Body of pancreas (tissue), 4 donors: ENCODE results near the gene UBR1. TPM values are rescaled to one million over a fixed set of nuclear protein-coding genes. Genes with fewer than 3 reads are reported as not detected.

Source experiments
- ATAC-seq: fragments of 150-250 bp; one replicate; pipeline ENCODE4 v1.9.1; 2016
- DNase-seq, 4 donors: peaks; one replicate each; pipeline ENCODE4 v3.0.0-alpha.2; 2019
- H3K27ac ChIP-seq, 4 donors: fragments of 200-600 bp; sonication (generic); 1 replicate in 3 of 4; 2 replicates in 1 of 4; pipeline versions ENCODE4 v1.5.1 to v1.6.1; 2016 to 2019; ENCODE audit warnings: mild to moderate bottlenecking in 1 of 4, mixed read lengths in 1 of 4, moderate library complexity in 1 of 4
- H3K27me3 ChIP-seq, 2 donors: fragments of 200-600 bp; sonication (generic); one replicate each; pipeline ENCODE4 v1.6.0; 2016; ENCODE audit warnings: mild to moderate bottlenecking in 1 of 2
- H3K36me3 ChIP-seq, 2 donors: fragments of 200-600 bp; sonication (generic); replicated peaks in 1 of 2; 2 replicates each; pipeline ENCODE4 v1.5.1; 2016; ENCODE audit warnings: low read depth in 2 of 2; ENCODE audit not compliant: insufficient read depth in 1 of 2
- H3K4me1 ChIP-seq: fragments of 200-600 bp; sonication (generic); one replicate; pipeline ENCODE4 v1.6.0; 2016
- H3K4me3 ChIP-seq, 2 donors: fragments of 200-600 bp; sonication (generic); 1 replicate in 1 of 2; 2 replicates in 1 of 2; pipeline ENCODE4 v1.5.1; 2016 to 2019
- H3K9me3 ChIP-seq, 3 donors: fragments of 200-600 bp; sonication (generic); 1 replicate in 2 of 3; 2 replicates in 1 of 3; pipeline ENCODE4 v1.5.1; 2016
- CTCF ChIP-seq, 7 experiments: fragments of 450-650 bp in 4 of 7; fragments of 200-600 bp in 3 of 7; sonication (generic) in 3 of 7; IDR thresholded peaks; one replicate each; pipeline ENCODE4 v1.5.1; 2016 to 2019; ENCODE audit warnings: antibody characterized with exemption in 7 of 7
- POLR2A ChIP-seq, 3 donors: fragments of 450-650 bp; IDR thresholded peaks; one replicate each; pipeline ENCODE4 v1.6.1; 2016; ENCODE audit warnings: antibody characterized with exemption in 3 of 3, mild to moderate bottlenecking in 2 of 3
- WGBS, 2 donors: methylation state at CpG; one replicate each; pipeline ENCODE4 v1.1.5; 2017; 5-methylcytosine and 5-hydroxymethylcytosine counted together
- intact Hi-C: fragments of 100-400 bp; cut with DNase I; formaldehyde crosslinking; loops from one replicate; pipeline ENCODE4 v1.15.1; 2023
- total RNA-seq, 2 donors: library from RNA; depleted of rRNA; stranded (reverse); fragments of >200 nt; gene quantifications; one replicate each; pipeline ENCODE4 v1.1.0, GENCODE V29; 2016

Gene UBR1
- total RNA-seq, 2 donors from 2014 or later: 18.5 to 29.3 TPM

- WGBS, 2 donors: 94 to 98% methylated on average over 4 of the region's 4 CpGs
- no peaks in the 10 kb centered on the region for H3K36me3 ChIP-seq
- intact Hi-C loops: no loop called here
- no peaks in the 10 kb centered on the region for H3K27me3 ChIP-seq
- no peak overlapping the region for H3K27ac ChIP-seq
- no peak for TF ChIP-seq CTCF (IDR thresholded peaks at IDR 0.05)
- TF ChIP-seq POLR2A (IDR thresholded peaks at IDR 0.05): no peak
- no peak overlapping the region for H3K4me3 ChIP-seq
- ATAC-seq (no peak), DNase-seq (no peak)
- H3K4me1 ChIP-seq: no peaks in the 10 kb centered on the region
- H3K9me3 ChIP-seq: no peaks in the 10 kb centered on the region
These were observed 14.0 kb downstream of the UBR1 start for GRCh38 chr15:43091859-43092258.

GRCh38 chr15:43086551-43086950, 19.3 kb downstream of the UBR1 start:
- ATAC-seq (no peak), DNase-seq (no peak)
- H3K9me3 ChIP-seq: no peaks in the 10 kb centered on the region
- H3K27ac ChIP-seq: no peak overlapping the region
- no peak overlapping the region for H3K4me3 ChIP-seq
- peaks cover 0 to 7% of the 10 kb centered on the region in 2 donors for H3K36me3 ChIP-seq
- WGBS, 2 donors: 68 to 75% methylated on average over 1 of the region's 1 CpG
- no peak for TF ChIP-seq CTCF (IDR thresholded peaks at IDR 0.05)
- no peak for TF ChIP-seq POLR2A (IDR thresholded peaks at IDR 0.05)
- intact Hi-C loops: no loop called here
- H3K4me1 ChIP-seq: peaks cover 5% of the 10 kb centered on the region
- H3K27me3 ChIP-seq: no peaks in the 10 kb centered on the region

- H3K9me3 ChIP-seq: no peaks in the 10 kb centered on the region
- intact Hi-C loops: no loop called here
These were observed 19.9 kb downstream of the UBR1 start for GRCh38 chr15:43085921-43086320.

GRCh38 chr15:43082509-43082908, 23.3 kb downstream of the UBR1 start:
- TF ChIP-seq POLR2A (IDR thresholded peaks at IDR 0.05) (no peak), CTCF (IDR thresholded peaks at IDR 0.05) (no peak)
- no peaks in the 10 kb centered on the region for H3K27me3 ChIP-seq
- no peaks in the 10 kb centered on the region for H3K9me3 ChIP-seq
- intact Hi-C loops: no loop called here
- peaks cover 0 to 7% of the 10 kb centered on the region in 2 donors for H3K36me3 ChIP-seq
- no peak overlapping the region for H3K27ac ChIP-seq
- DNase-seq (no peak), ATAC-seq (no peak)
- H3K4me3 ChIP-seq: no peak overlapping the region
- peaks cover 5% of the 10 kb centered on the region for H3K4me1 ChIP-seq
- WGBS, 2 donors: 83 to 90% methylated on average over 1 of the region's 1 CpG

More at GRCh38 chr15:43085921-43086320, 19.9 kb downstream of the UBR1 start:
- DNase-seq: no peak
- peaks cover 0 to 7% of the 10 kb centered on the region in 2 donors for H3K36me3 ChIP-seq
- H3K4me1 ChIP-seq: peaks cover 5% of the 10 kb centered on the region
- H3K4me3 ChIP-seq: no peak overlapping the region
- no peak overlapping the region for H3K27ac ChIP-seq
- H3K27me3 ChIP-seq: no peaks in the 10 kb centered on the region
- ATAC-seq: no peak
- TF ChIP-seq CTCF (IDR thresholded peaks at IDR 0.05) (no peak), POLR2A (IDR thresholded peaks at IDR 0.05) (no peak)

GRCh38 chr15:43081283-43081682, 24.6 kb downstream of the UBR1 start:
- H3K36me3 ChIP-seq: peaks cover 0 to 7% of the 10 kb centered on the region in 2 donors
- H3K27ac ChIP-seq: no peak overlapping the region
- DNase-seq (no peak), ATAC-seq (no peak)
- H3K27me3 ChIP-seq: no peaks in the 10 kb centered on the region
- intact Hi-C loops: no loop called here
- peaks cover 5% of the 10 kb centered on the region for H3K4me1 ChIP-seq
- TF ChIP-seq POLR2A (IDR thresholded peaks at IDR 0.05): no peak
- no peak for TF ChIP-seq CTCF (IDR thresholded peaks at IDR 0.05)
- H3K4me3 ChIP-seq: no peak overlapping the region
- H3K9me3 ChIP-seq: no peaks in the 10 kb centered on the region
- 93 to 95% methylated on average over 7 of the region's 7 CpGs for WGBS, 2 donors
